Common myeloid progenitor, CD34-positive (primary cell): ENCODE measurements around the gene MNT.

Experiments
- CTCF ChIA-PET: fragments of 350-600 bp; sonication (Branson Sonifier 250); formaldehyde crosslinking; loops from one replicate; lab custom pipeline; 2021; ENCODE audit warnings: antibody characterized with exemption; lab: Charles Lee
- POLR2A ChIA-PET: fragments of 350-600 bp; sonication (Branson Sonifier 250); formaldehyde crosslinking; loops from one replicate; lab custom pipeline; 2021; ENCODE audit warnings: antibody characterized with exemption; lab: Charles Lee
- DNase-seq, 3 donors: peaks; one replicate each; pipeline versions ENCODE4 v3.0.0 to v3.0.0-alpha.2; 2013
- H3K27ac ChIP-seq, 2 experiments: 1 replicate in 1 of 2; 2 replicates in 1 of 2; pipeline ENCODE4 v1.7.0; 2013; ENCODE audit warnings: inconsistent platforms in 2 of 2, low read length in 2 of 2, mild to moderate bottlenecking in 2 of 2, low read depth in 1 of 2, moderate library complexity in 1 of 2; ENCODE audit not compliant: severe bottlenecking in 2 of 2, insufficient read depth in 1 of 2, poor library complexity in 1 of 2
- H3K27me3 ChIP-seq, 5 experiments: replicated peaks in 2 of 5; 1 replicate in 3 of 5; 2 replicates in 2 of 5; pipeline versions ENCODE4 v1.6.1 to v1.7.0; 2013; ENCODE audit warnings: low read length in 4 of 5, mild to moderate bottlenecking in 2 of 5, moderate library complexity in 2 of 5, inconsistent platforms in 1 of 5; ENCODE audit not compliant: insufficient read depth in 5 of 5, control insufficient read depth in 4 of 5
- H3K36me3 ChIP-seq, 4 experiments: 1 replicate in 2 of 4; 2 replicates in 2 of 4; pipeline versions ENCODE4 v1.6.1 to v1.7.0; 2013; ENCODE audit warnings: low read length in 3 of 4, control low read depth in 1 of 4, mild to moderate bottlenecking in 1 of 4; ENCODE audit not compliant: control insufficient read depth in 4 of 4, insufficient read depth in 4 of 4
- H3K4me1 ChIP-seq, 4 experiments: 1 replicate in 3 of 4; 2 replicates in 1 of 4; pipeline versions ENCODE4 v1.6.1 to v1.7.1; 2013; ENCODE audit warnings: low read length in 3 of 4, mild to moderate bottlenecking in 3 of 4, control low read depth in 1 of 4, inconsistent platforms in 1 of 4, moderate library complexity in 1 of 4; ENCODE audit not compliant: control insufficient read depth in 4 of 4, insufficient read depth in 4 of 4; ENCODE audit errors: control extremely low read depth in 1 of 4
- H3K4me3 ChIP-seq, 7 experiments: 1 replicate in 4 of 7; 2 replicates in 3 of 7; pipeline versions ENCODE4 v1.5.1 to v1.7.0; 2013; ENCODE audit warnings: mild to moderate bottlenecking in 7 of 7, low read length in 6 of 7, moderate library complexity in 6 of 7, inconsistent platforms in 2 of 7, low read depth in 2 of 7, control low read depth in 1 of 7; ENCODE audit not compliant: insufficient read depth in 4 of 7, control insufficient read depth in 1 of 7; ENCODE audit errors: extremely low read depth in 1 of 7
- H3K9me3 ChIP-seq, 5 experiments: 1 replicate in 4 of 5; 2 replicates in 1 of 5; pipeline versions ENCODE4 v1.6.1 to v1.7.1; 2013; ENCODE audit warnings: low read length in 4 of 5, mild to moderate bottlenecking in 2 of 5, inconsistent platforms in 1 of 5, low read depth in 1 of 5, moderate library complexity in 1 of 5; ENCODE audit not compliant: control insufficient read depth in 4 of 5, insufficient read depth in 2 of 5; ENCODE audit errors: control extremely low read depth in 1 of 5
- WGBS: methylation state at CpG from one replicate; pipeline ENCODE4 v1.1.5; 2013; ENCODE audit not compliant: insufficient coverage; 5-methylcytosine and 5-hydroxymethylcytosine counted together

Gene MNT

GRCh38 chr17:2346475-2346874 lies 54.4 kb downstream of the MNT start:
- Histone ChIP-seq H3K4me1 (no peaks in the 10 kb centered on the region), H3K36me3 (peaks cover 2 to 41% (median 28%) of the 10 kb centered on the region in 4 experiments), H3K4me3 (no peak overlapping the region), H3K27me3 (no peaks in the 10 kb centered on the region), H3K27ac (no peak overlapping the region), H3K9me3 (no peaks in the 10 kb centered on the region)
- POLR2A ChIA-PET, result no interaction called here
- CTCF ChIA-PET, result interaction anchor here (0.9 kb wide), 1 partner anchor 14 kb away, joined by 3 read pairs; no protein-coding TSS in a partner anchor
- 96% methylated on average over 7 of the region's 8 CpGs for WGBS
- DNase-seq, result no peak

- ChIA-PET CTCF (no interaction called here), POLR2A (interaction anchor here (0.6 kb wide), 1 partner anchor 40 kb away, joined by 3 read pairs; no protein-coding TSS in a partner anchor)
- Histone ChIP-seq H3K4me1 (no peaks in the 10 kb centered on the region), H3K27me3 (no peaks in the 10 kb centered on the region), H3K9me3 (no peaks in the 10 kb centered on the region), H3K4me3 (no peak overlapping the region), H3K36me3 (peaks cover 0 to 47% (median 28%) of the 10 kb centered on the region in 4 experiments), H3K27ac (no peak overlapping the region)
- DNase-seq, result no peak
- 97% methylated on average over 5 of the region's 10 CpGs for WGBS
Measured at GRCh38 chr17:2344528-2344927, 56.3 kb downstream of the MNT start.

- H3K27ac ChIP-seq, result no peak overlapping the region
- peaks cover 0 to 45% (median 27%) of the 10 kb centered on the region in 4 experiments for H3K36me3 ChIP-seq
- H3K4me3 ChIP-seq, result no peak overlapping the region
- no peak for DNase-seq
- 88% methylated on average over 5 of the region's 5 CpGs for WGBS
- CTCF ChIA-PET, result no interaction called here
- POLR2A ChIA-PET, result no interaction called here
- no peaks in the 10 kb centered on the region for H3K9me3 ChIP-seq
- H3K4me1 ChIP-seq, result peaks cover 0 to 2% (median 1%) of the 10 kb centered on the region in 4 experiments
- H3K27me3 ChIP-seq, result no peaks in the 10 kb centered on the region
Measured at GRCh38 chr17:2343421-2343820, 57.4 kb downstream of the MNT start.

GRCh38 chr17:2338315-2338657 lies 62.6 kb downstream of the MNT start:
- peak in 2 of 3 donors; percentile 40 to 54 for DNase-seq
- peak overlapping the region in 1 of 2 experiments; percentile 71 for H3K27ac ChIP-seq
- peaks cover 9 to 30% (median 28%) of the 10 kb centered on the region in 4 experiments for H3K4me1 ChIP-seq
- POLR2A ChIA-PET, result interaction anchor here (1.1 kb wide), 1 partner anchor 15 kb away, joined by 3 read pairs; no protein-coding TSS in a partner anchor
- CTCF ChIA-PET, result interaction anchor here (0.6 to 4.2 kb wide), 5 partner anchors 13 to 453 kb away, joined by 3 to 20 read pairs (median 3); no protein-coding TSS in a partner anchor
- WGBS, result 13% methylated on average over 2 of the region's 5 CpGs
- peak overlapping the region; percentile 84 to 99 (median 96) for H3K4me3 ChIP-seq
- no peaks in the 10 kb centered on the region for H3K9me3 ChIP-seq
- H3K27me3 ChIP-seq, result no peaks in the 10 kb centered on the region
- peaks cover 11 to 39% (median 24%) of the 10 kb centered on the region in 4 experiments for H3K36me3 ChIP-seq

GRCh38 chr17:2337544-2338314 lies 63.1 kb downstream of the MNT start:
- Histone ChIP-seq H3K9me3 (no peaks in the 10 kb centered on the region), H3K27me3 (no peaks in the 10 kb centered on the region), H3K36me3 (peaks cover 12 to 39% (median 25%) of the 10 kb centered on the region in 4 experiments), H3K27ac (peak overlapping the region; percentile 33 to 71), H3K4me3 (peak overlapping the region; percentile 84 to 99 (median 96)), H3K4me1 (peaks cover 9 to 30% (median 28%) of the 10 kb centered on the region in 4 experiments)
- POLR2A ChIA-PET, result interaction anchor here (1.1 kb wide), 1 partner anchor 15 kb away, joined by 3 read pairs; no protein-coding TSS in a partner anchor
- WGBS, result under 1% methylated on average over 58 of the region's 92 CpGs
- DNase-seq, result peak; percentile 63 to 77 (median 69)
- CTCF ChIA-PET, result interaction anchor here (1.3 to 4.2 kb wide), 3 partner anchors 13 to 93 kb away, joined by 3 to 20 read pairs (median 5); no protein-coding TSS in a partner anchor

- ChIA-PET POLR2A (interaction anchor here (0.8 kb wide), 1 partner anchor 114 kb away, joined by 3 read pairs; no protein-coding TSS in a partner anchor), CTCF (interaction anchor here (1.1 to 4.2 kb wide), 6 partner anchors 11 to 92 kb away, joined by 3 to 20 read pairs (median 4); no protein-coding TSS in a partner anchor)
- H3K9me3 ChIP-seq, result no peaks in the 10 kb centered on the region
- H3K27ac ChIP-seq, result peak within 1 kb of the TSS; percentile 35 to 83
- no peaks in the 10 kb centered on the region for H3K27me3 ChIP-seq
- H3K4me1 ChIP-seq, result peaks cover 9 to 30% (median 28%) of the 10 kb centered on the region in 4 experiments
- peak; percentile 66 to 85 (median 78) for DNase-seq
- peak within 1 kb of the TSS; percentile 89 to 99 (median 96) for H3K4me3 ChIP-seq
- under 1% methylated on average over 58 of the region's 77 CpGs for WGBS
- H3K36me3 ChIP-seq, result peaks cover 14 to 43% (median 28%) of the 10 kb centered on the region in 4 experiments
Measured at GRCh38 chr17:2336852-2337543, 63.9 kb downstream of the MNT start, which contains the start of gene SGSM2. SGSM2 (plus strand) TSS chr17:2337501; CDS start chr17:2337689, 188 bp downstream.
